Kidney (tissue), 14 donors: ENCODE results near the gene DLX3. TPM values are rescaled to one million over a fixed set of nuclear protein-coding genes. Genes with fewer than 3 reads are reported as not detected.
A peak's percentile ranks its signal among the peaks of the same experiment; 100 is the strongest.

ENCODE experiments used
- DNase-seq, 5 donors: peaks; one replicate each; pipeline ENCODE4 v3.0.0-alpha.2; 2013 to 2020
- FAIRE-seq: peaks from 2 replicates; lab custom pipeline; 2012; peaks lifted over from hg19 to GRCh38; lab: Jason Lieb, UNC
- H3K27ac ChIP-seq, 2 donors: one replicate each; pipeline ENCODE4 v1.7.0; 2013; ENCODE audit warnings: low read depth in 2 of 2, low read length in 2 of 2, inconsistent platforms in 1 of 2
- H3K27me3 ChIP-seq: one replicate; pipeline ENCODE4 v1.7.1; 2013; ENCODE audit warnings: low read length, inconsistent platforms; ENCODE audit not compliant: control insufficient read depth, insufficient read depth
- H3K36me3 ChIP-seq, 3 donors: one replicate each; pipeline versions ENCODE4 v1.7.0 to v1.7.1; 2013; ENCODE audit warnings: low read length in 3 of 3, control low read depth in 1 of 3, inconsistent platforms in 1 of 3; ENCODE audit not compliant: insufficient read depth in 3 of 3, control insufficient read depth in 2 of 3
- H3K4me1 ChIP-seq, 3 donors: one replicate each; pipeline versions ENCODE4 v1.7.0 to v1.7.1; 2013; ENCODE audit warnings: low read length in 3 of 3, inconsistent platforms in 1 of 3, low read depth in 1 of 3; ENCODE audit not compliant: control insufficient read depth in 2 of 3, insufficient read depth in 2 of 3
- H3K4me3 ChIP-seq, 3 donors: one replicate each; pipeline versions ENCODE4 v1.7.0 to v1.8.1; 2013; ENCODE audit warnings: low read length in 3 of 3, control low read depth in 1 of 3, inconsistent platforms in 1 of 3
- H3K9ac ChIP-seq, 3 donors: one replicate each; pipeline versions ENCODE4 v1.7.0 to v1.7.1; 2013; ENCODE audit warnings: low read length in 3 of 3, control low read depth in 1 of 3, inconsistent platforms in 1 of 3
- H3K9me3 ChIP-seq, 3 donors: one replicate each; pipeline versions ENCODE4 v1.7.0 to v1.7.1; 2013; ENCODE audit warnings: low read length in 3 of 3, control low read depth in 1 of 3, inconsistent platforms in 1 of 3; ENCODE audit not compliant: control insufficient read depth in 2 of 3, insufficient read depth in 1 of 3
- CTCF ChIP-seq: IDR thresholded peaks from 3 replicates; pipeline ENCODE4 v1.5.1; 2012; ENCODE audit warnings: mild to moderate bottlenecking, moderate library complexity, borderline replicate concordance; ENCODE audit not compliant: insufficient read depth; ENCODE audit errors: extremely low read depth
- intact Hi-C: fragments of 100-400 bp; cut with DNase I; formaldehyde crosslinking; loops from one replicate; pipeline ENCODE4 v1.11.1; 2022
- polyA plus RNA-seq: library from polyadenylated mRNA; stranded (reverse); fragments of 350-450 nt; fragmentation: Illumina TruSeq; extraction: RNeasy Lipid Tissue Mini Kit (QIAGEN cat#74804); gene quantifications from one replicate; pipeline ENCODE4 v1.2.3, GENCODE V29; 2014; ENCODE audit warnings: low read depth, low replicate concordance; ENCODE audit not compliant: insufficient read depth
- total RNA-seq: library from RNA; stranded (reverse); fragmentation: NEBNext Ultra II Directional; extraction: Animal tissue kit (Norgen Biotek cat#: 25700); gene quantifications from one replicate; pipeline ENCODE4 v1.2.1, GENCODE V29; 2021
- donor health status: control.
- donor health status: control.
- donor health status: control.
- donor health status: control.
- donor health status: control.
- donor health status: DM: yes; HTN: yes; CAD: no.
- donor health status: Normal renal cell carcinoma (clear cell type).

DLX3 gene
- total and polyA plus RNA-seq, 2 donors from 2014 or later, result 0.41 to 0.47 TPM

- FAIRE-seq, result no peak
- H3K4me3 ChIP-seq, result peak overlapping the region in 1 of 3 donors; percentile 14
- H3K4me1 ChIP-seq, result peaks cover 0 to 14% (median 6%) of the 10 kb centered on the region in 3 donors
Observed at GRCh38 chr17:50026837-50027171, 31.8 kb upstream of the DLX3 start.

DNA sequence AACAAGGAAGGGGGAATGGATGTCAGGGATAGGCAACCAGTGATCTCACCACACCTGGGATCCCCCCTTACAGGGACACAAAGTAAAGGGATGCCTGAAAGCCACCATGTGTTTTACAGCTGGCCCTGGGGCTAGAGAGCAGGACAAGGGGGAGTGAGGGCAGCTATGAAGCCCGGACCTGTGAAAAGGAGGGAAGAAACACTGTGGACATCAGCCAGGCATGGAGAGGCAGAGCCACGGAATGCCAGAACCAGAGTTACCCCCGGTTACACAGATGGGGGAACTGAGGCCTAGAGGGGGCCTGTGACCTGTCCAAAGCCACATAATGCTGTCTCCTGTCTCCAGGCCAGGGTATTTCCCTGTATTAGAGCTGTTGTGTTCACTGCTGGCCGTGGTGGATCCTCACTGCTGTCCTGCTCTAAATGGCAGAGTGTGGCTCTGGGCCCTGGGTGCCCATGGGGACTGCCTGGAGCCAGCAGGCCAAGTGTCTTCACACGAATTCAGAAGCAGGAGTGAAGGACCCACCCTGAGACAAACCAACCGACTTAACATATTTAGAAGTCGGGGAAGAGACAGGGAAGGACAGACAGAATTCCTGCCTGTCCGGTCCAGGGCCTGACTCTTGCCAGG is 31.1 kb upstream of the DLX3 start:
- H3K27me3 ChIP-seq, result no peaks in the 10 kb centered on the region
- no peak for FAIRE-seq
- H3K36me3 ChIP-seq, result no peaks in the 10 kb centered on the region
- no peak overlapping the region for H3K4me3 ChIP-seq
- peaks cover 0 to 14% (median 6%) of the 10 kb centered on the region in 3 donors for H3K4me1 ChIP-seq
- intact Hi-C loops, result loop anchor here (10.0 kb wide), 1 partner anchor 59 kb away; no protein-coding TSS in a partner anchor
- H3K27ac ChIP-seq, result no peak overlapping the region
- no peak for TF ChIP-seq CTCF
- H3K9ac ChIP-seq, result no peak overlapping the region
- H3K9me3 ChIP-seq, result no peaks in the 10 kb centered on the region
- DNase-seq, result no peak

More at GRCh38 chr17:50026837-50027171, 31.8 kb upstream of the DLX3 start:
- Histone ChIP-seq H3K27me3 (no peaks in the 10 kb centered on the region), H3K9me3 (no peaks in the 10 kb centered on the region), H3K27ac (peak overlapping the region in 1 of 2 donors; percentile 51), H3K36me3 (no peaks in the 10 kb centered on the region), H3K9ac (no peak overlapping the region)
- DNase-seq, result peak; percentile 88 to 91 (median 88)
- peak; percentile 100 for TF ChIP-seq CTCF
- intact Hi-C loops, result loop anchor here (10.0 kb wide), 1 partner anchor 58 kb away; no protein-coding TSS in a partner anchor

DNA sequence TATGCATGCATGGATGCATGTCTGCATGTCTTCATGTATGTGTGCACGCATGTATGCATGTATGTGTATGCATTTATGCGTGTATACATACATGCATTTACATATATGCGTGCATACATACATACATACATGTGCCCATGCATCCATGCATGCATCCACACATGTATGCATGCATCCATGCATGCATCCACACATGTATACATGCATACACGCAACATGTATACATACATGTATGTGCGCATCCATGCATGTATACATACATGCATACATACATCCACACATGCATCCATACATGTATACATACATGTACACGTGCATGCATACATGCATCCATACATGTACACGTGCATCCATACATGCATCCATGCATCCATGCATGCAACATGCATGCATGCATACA is 29.8 kb upstream of the DLX3 start:
- Histone ChIP-seq H3K36me3 (no peaks in the 10 kb centered on the region), H3K27ac (no peak overlapping the region), H3K4me3 (no peak overlapping the region), H3K4me1 (peaks cover 0 to 14% (median 6%) of the 10 kb centered on the region in 3 donors), H3K9me3 (no peaks in the 10 kb centered on the region), H3K27me3 (no peaks in the 10 kb centered on the region), H3K9ac (no peak overlapping the region)
- no peak for TF ChIP-seq CTCF
- FAIRE-seq, result no peak
- intact Hi-C loops, result loop anchor here (10.0 kb wide), 1 partner anchor 60 kb away; no protein-coding TSS in a partner anchor
- DNase-seq, result no peak
